ENCODE results near the gene ATF7IP2.

The ATF7IP2 gene, protein sequence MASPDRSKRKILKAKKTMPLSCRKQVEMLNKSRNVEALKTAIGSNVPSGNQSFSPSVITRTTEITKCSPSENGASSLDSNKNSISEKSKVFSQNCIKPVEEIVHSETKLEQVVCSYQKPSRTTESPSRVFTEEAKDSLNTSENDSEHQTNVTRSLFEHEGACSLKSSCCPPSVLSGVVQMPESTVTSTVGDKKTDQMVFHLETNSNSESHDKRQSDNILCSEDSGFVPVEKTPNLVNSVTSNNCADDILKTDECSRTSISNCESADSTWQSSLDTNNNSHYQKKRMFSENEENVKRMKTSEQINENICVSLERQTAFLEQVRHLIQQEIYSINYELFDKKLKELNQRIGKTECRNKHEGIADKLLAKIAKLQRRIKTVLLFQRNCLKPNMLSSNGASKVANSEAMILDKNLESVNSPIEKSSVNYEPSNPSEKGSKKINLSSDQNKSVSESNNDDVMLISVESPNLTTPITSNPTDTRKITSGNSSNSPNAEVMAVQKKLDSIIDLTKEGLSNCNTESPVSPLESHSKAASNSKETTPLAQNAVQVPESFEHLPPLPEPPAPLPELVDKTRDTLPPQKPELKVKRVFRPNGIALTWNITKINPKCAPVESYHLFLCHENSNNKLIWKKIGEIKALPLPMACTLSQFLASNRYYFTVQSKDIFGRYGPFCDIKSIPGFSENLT
- long read RNA-seq, transcript ATF7IP2-204 (12 exons, 3,665 nt) = major isoform, 6 of 20 reads
- long read RNA-seq, partial matches to known transcripts = 1 of 20 reads
- long read RNA-seq, other reads (novel, unspliced or antisense) = 12 of 20 reads

GRCh38 chr16:10385725-10386516 lies at the start of gene ATF7IP2:
TSS of gene ATF7IP2 (plus strand) at chr16:10386061. CDS start at chr16:10430621, 44,560 bp downstream.
- no peaks in the 10 kb centered on the region for H3K27me3 ChIP-seq (ENCODE audit: insufficient read depth, poor library complexity, severe bottlenecking)
- H3K4me3 ChIP-seq (replicated peaks; ENCODE audit: insufficient read depth, low read length) = peak within 1 kb of the TSS; percentile 75
- H3K27ac ChIP-seq (replicated peaks) = peak within 1 kb of the TSS; percentile 86
- DNase-seq (ENCODE audit: low read depth in 1 of 2, low spot score in 1 of 2) = peak; percentile 95 to 96
- TF ChIP-seq SPI1 (IDR thresholded peaks at IDR 0.05; ENCODE audit: borderline replicate concordance, low read depth) (peak; percentile 3; the same call in 1 of the 2 replicates), GABPA (IDR thresholded peaks at IDR 0.05; ENCODE audit: low read depth) (no peak), POLR2AphosphoS5 (IDR thresholded peaks at IDR 0.05; ENCODE audit: low read depth) (peak; percentile 93)
- TF ChIP-seq, protein P1, sequence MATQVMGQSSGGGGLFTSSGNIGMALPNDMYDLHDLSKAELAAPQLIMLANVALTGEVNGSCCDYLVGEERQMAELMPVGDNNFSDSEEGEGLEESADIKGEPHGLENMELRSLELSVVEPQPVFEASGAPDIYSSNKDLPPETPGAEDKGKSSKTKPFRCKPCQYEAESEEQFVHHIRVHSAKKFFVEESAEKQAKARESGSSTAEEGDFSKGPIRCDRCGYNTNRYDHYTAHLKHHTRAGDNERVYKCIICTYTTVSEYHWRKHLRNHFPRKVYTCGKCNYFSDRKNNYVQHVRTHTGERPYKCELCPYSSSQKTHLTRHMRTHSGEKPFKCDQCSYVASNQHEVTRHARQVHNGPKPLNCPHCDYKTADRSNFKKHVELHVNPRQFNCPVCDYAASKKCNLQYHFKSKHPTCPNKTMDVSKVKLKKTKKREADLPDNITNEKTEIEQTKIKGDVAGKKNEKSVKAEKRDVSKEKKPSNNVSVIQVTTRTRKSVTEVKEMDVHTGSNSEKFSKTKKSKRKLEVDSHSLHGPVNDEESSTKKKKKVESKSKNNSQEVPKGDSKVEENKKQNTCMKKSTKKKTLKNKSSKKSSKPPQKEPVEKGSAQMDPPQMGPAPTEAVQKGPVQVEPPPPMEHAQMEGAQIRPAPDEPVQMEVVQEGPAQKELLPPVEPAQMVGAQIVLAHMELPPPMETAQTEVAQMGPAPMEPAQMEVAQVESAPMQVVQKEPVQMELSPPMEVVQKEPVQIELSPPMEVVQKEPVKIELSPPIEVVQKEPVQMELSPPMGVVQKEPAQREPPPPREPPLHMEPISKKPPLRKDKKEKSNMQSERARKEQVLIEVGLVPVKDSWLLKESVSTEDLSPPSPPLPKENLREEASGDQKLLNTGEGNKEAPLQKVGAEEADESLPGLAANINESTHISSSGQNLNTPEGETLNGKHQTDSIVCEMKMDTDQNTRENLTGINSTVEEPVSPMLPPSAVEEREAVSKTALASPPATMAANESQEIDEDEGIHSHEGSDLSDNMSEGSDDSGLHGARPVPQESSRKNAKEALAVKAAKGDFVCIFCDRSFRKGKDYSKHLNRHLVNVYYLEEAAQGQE (IDR thresholded peaks at IDR 0.05; ENCODE audit: insufficient replicate concordance, low read depth) = peak; percentile 36
- TF ChIP-seq, protein P2, sequence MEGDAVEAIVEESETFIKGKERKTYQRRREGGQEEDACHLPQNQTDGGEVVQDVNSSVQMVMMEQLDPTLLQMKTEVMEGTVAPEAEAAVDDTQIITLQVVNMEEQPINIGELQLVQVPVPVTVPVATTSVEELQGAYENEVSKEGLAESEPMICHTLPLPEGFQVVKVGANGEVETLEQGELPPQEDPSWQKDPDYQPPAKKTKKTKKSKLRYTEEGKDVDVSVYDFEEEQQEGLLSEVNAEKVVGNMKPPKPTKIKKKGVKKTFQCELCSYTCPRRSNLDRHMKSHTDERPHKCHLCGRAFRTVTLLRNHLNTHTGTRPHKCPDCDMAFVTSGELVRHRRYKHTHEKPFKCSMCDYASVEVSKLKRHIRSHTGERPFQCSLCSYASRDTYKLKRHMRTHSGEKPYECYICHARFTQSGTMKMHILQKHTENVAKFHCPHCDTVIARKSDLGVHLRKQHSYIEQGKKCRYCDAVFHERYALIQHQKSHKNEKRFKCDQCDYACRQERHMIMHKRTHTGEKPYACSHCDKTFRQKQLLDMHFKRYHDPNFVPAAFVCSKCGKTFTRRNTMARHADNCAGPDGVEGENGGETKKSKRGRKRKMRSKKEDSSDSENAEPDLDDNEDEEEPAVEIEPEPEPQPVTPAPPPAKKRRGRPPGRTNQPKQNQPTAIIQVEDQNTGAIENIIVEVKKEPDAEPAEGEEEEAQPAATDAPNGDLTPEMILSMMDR (IDR thresholded peaks at IDR 0.05; ENCODE audit: insufficient read depth, low read length) = no peak

- Histone ChIP-seq H3K4me3 (replicated peaks; ENCODE audit: insufficient read depth, low read length) (no peak overlapping the region), H3K27me3 (ENCODE audit: insufficient read depth, poor library complexity, severe bottlenecking) (no peaks in the 10 kb centered on the region), H3K27ac (replicated peaks) (no peak overlapping the region)
- TF ChIP-seq, protein P2 (IDR thresholded peaks at IDR 0.05; ENCODE audit: insufficient read depth, low read length) = no peak
- no peak for DNase-seq (ENCODE audit: low read depth in 1 of 2, low spot score in 1 of 2)
Observed at GRCh38 chr16:10338426-10338825, 47.4 kb upstream of the ATF7IP2 start.

- no peak overlapping the region for H3K4me3 ChIP-seq (replicated peaks; ENCODE audit: insufficient read depth, low read length)
- TF ChIP-seq, protein P1 (IDR thresholded peaks at IDR 0.05; ENCODE audit: insufficient replicate concordance, low read depth) = no peak
- TF ChIP-seq GABPA (IDR thresholded peaks at IDR 0.05; ENCODE audit: low read depth) (no peak), SPI1 (IDR thresholded peaks at IDR 0.05; ENCODE audit: borderline replicate concordance, low read depth) (peak; percentile 31; the same call in 1 of the 2 replicates), POLR2AphosphoS5 (IDR thresholded peaks at IDR 0.05; ENCODE audit: low read depth) (no peak; the same call in 1 of the 2 replicates)
- TF ChIP-seq, protein P2 (IDR thresholded peaks at IDR 0.05; ENCODE audit: insufficient read depth, low read length) = no peak
- no peaks in the 10 kb centered on the region for H3K27me3 ChIP-seq (ENCODE audit: insufficient read depth, poor library complexity, severe bottlenecking)
- peak overlapping the region; percentile 63 for H3K27ac ChIP-seq (replicated peaks)
- DNase-seq (ENCODE audit: low read depth in 1 of 2, low spot score in 1 of 2) = peak; percentile 15 to 78
Observed at GRCh38 chr16:10339777-10340732, 45.8 kb upstream of the ATF7IP2 start.

Measured in HL-60 (cell line).